ENCODE results near the gene ABHD12.

Gene ABHD12

DNA sequence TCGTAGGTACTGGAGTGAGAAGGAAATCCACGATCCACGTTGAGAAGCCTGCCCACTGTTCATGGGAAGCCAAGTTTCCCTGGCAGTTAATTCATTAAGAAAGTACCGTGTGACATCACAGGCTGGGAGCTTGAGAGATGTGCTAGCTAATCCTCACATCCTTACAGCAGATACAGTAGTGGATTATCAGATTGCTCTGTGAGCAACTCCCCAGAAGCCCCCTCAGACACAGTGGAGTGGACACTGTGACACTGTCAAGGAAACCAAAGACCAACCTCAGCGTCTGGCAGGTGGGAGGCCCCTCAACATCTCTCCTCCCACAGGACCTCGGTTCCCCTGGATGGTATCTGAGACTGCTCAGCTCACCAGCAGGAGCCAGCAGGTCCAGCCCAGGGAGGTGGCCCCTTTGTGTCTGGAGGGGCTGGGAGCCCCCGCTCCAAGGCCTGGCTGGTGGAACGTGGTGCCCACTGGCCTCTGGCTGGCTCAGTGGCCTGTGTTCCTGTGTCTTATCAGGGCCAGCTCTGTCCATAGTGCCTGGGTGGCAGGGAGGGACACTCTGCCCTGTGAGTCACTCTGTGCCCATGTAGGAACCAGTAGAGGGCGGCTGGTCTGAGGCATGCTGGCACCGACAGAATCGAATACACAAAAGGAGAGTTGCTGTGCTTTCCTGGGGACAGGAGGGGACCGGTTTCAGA is 135.5 kb downstream of the ABHD12 start:
- DNase-seq, result no peak

DNA sequence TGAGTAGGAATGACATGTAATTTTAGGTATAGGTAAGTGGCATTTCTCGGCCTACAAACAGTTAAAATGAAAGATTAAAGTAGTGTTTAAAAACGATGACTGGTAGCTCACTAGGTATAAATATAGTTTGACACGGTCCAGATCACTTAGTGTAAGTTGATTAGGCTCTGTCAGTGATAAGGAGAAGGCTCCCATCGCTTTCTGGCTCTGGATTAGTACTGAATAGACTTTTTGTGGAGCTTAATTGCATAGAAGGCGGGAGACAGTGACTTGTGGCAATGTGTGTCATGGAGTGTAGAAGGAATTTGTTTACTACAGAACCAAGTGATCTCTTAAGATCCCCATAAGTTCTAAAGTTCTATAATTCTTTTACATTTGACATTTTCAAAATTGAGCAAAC is 136.1 kb downstream of the ABHD12 start:
- DNase-seq, result no peak

DNA sequence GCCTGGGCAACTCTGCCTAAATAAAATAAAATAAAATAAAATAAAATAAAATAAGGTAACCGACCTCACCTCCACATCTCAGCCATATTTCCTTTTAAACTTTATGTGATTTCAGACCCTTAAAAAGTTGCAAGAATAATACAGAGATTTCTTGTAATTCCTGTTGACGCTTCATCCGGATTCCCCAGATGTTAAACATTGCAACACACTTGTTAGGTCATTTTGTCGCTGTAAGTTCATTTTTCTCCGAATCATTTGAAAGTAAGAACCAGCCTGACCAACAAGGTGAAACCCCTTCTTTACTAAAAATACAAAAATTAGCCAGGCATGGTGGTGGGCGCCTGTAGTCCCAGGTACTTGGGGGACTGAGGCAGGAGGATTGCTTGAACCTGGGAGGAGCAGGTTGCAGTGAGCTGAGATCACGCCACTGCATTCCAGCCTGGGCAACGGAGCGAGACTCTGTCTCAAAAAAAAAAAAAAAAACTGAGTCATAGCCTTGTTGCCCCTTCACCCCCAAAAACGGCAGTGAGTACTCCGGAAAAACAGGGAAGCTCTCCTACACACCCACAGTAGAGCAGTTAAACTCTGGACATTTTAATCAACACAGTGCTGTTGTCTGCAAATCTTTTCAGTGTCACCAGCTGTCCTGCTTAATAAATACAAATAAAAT is 136.9 kb downstream of the ABHD12 start:
- DNase-seq, result no peak

DNA sequence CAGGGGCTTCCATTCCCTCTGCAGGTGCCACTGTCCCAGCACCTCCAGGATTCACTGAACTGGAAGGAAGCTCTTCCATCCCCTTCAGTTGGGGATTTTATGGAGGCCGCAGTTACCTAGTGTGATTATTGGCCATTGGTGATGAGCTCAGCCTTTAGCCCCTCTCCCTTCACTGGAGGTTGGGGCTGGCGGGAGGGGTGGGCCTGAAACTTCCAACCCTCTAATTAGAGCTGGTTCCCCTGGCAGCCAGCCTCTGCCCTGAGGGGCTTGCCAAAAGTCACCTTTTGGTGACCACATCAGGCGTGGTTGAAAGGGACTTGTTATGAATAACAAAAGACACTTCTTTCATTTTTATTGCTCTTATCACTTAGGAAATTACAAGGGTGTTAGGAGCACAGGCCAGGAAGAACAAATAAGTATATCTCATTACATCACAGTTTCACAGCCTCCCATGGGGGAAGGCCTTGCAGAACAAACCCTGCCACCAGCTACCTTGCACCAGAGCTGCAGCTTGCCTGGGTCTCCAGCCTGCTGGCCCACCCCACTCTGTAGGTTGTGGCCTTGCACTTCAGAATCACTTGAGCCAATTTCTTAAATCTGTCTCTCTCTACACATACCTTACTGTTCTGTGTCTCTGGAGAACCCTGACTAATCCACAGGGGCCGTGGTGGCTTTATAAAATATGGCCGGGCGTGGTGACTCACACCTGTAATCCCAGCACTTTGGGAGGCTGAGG is 137.8 kb downstream of the ABHD12 start:
- no peak for DNase-seq

DNA sequence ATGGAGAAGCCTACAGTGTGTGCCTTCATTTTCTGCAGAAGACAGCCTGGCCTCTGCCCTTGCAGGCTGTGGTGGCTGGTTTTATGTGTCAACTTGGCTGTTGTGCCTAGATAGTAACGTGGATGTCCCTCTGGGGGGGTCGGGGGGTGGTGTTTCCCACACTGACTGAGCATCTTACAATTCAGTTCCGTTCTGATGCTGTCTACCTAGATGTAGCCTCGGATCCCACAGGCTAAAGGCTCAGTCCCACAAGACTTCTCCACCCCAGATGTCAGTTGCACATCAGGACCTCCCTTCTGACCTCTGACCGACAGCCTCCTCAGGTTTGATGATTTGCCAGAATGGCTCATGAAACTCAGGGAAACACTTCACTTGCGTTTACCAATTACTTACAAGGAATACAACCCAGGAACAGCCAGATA is 138.4 kb downstream of the ABHD12 start:
- DNase-seq, result no peak

DNA sequence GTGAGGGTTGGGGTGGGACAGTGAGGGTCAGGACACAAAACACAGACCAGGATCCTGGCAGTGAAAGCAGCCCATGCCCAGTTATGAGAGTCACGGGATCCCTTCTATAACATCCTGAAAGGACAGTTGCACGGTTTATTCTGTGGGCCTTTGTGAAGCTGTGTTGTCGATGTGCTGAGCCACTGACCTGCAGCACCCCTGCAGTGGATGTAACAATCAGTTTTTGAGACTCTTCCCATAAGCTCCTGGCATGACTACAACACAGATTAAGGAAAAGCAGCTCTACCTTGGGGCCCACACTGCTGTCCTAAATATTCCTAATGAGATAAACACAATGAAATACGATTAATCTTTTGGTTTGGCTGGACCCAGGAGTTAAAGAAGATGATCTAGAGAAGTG is 139.1 kb downstream of the ABHD12 start:
- DNase-seq, result no peak

DNA sequence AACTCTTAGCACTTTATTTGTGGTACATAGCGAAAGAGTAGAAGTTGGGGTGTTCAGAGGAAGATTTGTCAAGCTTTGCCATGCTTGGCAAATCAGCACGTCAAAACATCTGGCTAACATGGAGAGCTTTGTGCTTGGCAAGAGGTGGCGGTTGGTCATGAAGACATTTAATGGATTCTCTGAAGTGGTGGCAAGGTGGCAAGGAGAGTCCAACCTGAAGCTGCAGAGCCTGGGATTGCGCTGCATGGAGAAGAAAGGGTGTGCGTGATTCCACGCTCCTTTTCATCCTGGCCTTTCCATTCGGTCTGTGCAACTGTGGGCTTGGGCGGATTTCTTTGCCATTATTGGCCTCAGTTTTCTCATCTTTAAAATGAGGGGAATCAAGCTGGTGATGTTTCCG is 139.6 kb downstream of the ABHD12 start:
- DNase-seq, result no peak

DNA sequence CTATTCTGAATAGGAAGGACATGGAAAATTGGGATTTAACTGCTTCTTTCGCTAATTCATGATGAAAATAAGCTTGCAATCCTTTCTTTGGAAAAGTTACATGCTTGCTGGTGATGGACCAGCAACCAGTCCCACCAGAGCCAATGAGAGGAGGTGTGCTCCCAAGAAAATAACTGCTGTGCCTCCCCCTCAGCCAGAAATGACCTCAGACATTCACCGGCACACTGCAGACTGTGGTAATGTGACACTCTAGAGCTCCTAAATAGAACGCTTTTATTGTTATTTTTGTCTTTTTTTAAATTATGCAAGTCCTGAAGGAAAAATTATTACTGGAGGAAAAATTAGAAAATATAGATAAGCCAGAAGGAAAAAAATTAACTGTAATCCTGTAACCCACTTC is 140.1 kb downstream of the ABHD12 start:
- DNase-seq, result no peak
